ENCODE data around the gene ALKBH7. TPM values are rescaled to one million over a fixed set of nuclear protein-coding genes. Genes with fewer than 3 reads are reported as not detected.

Gene ALKBH7
- polyA plus RNA-seq, 1 of the 3 experiments (the other 2 are of a cell fraction) = 46.0 TPM

DNA sequence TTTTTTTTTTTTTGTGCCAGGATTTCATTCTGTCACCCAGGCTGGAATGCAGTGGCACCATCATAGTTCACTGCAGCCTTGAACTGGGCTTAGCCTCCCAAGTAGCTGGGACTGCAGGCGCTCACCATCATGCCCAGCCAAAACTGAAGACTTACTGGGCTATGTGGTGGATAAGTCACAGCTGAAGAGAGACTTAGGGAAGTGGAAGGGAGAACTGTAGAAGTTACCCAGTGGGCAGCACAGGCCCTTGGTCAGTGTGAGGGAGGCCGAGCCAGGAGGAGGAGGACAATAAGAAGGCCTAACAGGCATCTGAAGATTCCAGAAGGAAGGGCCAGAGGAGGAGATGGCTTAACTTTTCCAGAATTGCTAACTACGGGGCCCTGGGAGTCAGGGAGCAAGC lies 7.2 kb downstream of the ALKBH7 start:
- no peak for DNase-seq

More for the DNA sequence above, 7.2 kb downstream of the ALKBH7 start:
- ChIA-PET POLR2A (no interaction called here), CTCF (interaction anchor here (1.1 kb wide), 1 partner anchor 161 kb away, joined by 3 read pairs; no protein-coding TSS in a partner anchor)
- no peak overlapping the region for H3K4me3 ChIP-seq (ENCODE audit: low read depth in 2 of 2, low read length in 1 of 2)
- peaks cover 34 to 37% of the 10 kb centered on the region in 2 experiments for H3K36me3 ChIP-seq (replicated peaks in 1 of 2; ENCODE audit: control insufficient read depth in 1 of 2, insufficient read depth in 2 of 2, low read length in 1 of 2)
- H4K20me1 ChIP-seq (ENCODE audit: insufficient read depth) = no peaks in the 10 kb centered on the region
- H3K4me1 ChIP-seq (ENCODE audit: control insufficient read depth in 1 of 2, insufficient read depth in 2 of 2, low read depth in 1 of 2, low read length in 1 of 2) = peaks cover 0 to 8% of the 10 kb centered on the region in 2 experiments; a peak in 1 of 4 replicates
- TF ChIP-seq, protein P1, sequence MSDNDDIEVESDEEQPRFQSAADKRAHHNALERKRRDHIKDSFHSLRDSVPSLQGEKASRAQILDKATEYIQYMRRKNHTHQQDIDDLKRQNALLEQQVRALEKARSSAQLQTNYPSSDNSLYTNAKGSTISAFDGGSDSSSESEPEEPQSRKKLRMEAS (IDR thresholded peaks at IDR 0.05; ENCODE audit: low read depth) = no peak
- TF ChIP-seq RFX5 (IDR thresholded peaks at IDR 0.05; ENCODE audit: low read length) (no peak), MXI1 (IDR thresholded peaks at IDR 0.05; ENCODE audit: low read depth, low read length) (no peak), SMC3 (IDR thresholded peaks at IDR 0.05; ENCODE audit: low read depth, low read length) (no peak), FOXJ3 (CRISPR knock-in tag; IDR thresholded peaks at IDR 0.05) (no peak), RCOR1 (IDR thresholded peaks at IDR 0.05; ENCODE audit: low read length) (no peak), YY1 (IDR thresholded peaks at IDR 0.05; ENCODE audit: low read depth) (no peak), TCF12 (IDR thresholded peaks at IDR 0.05) (no peak), RAD21 (IDR thresholded peaks at IDR 0.05; ENCODE audit: low read length) (no peak), EP300 (IDR thresholded peaks at IDR 0.05; ENCODE audit: borderline replicate concordance in 1 of 2, low read depth in 1 of 2, low read length in 1 of 2) (no peak), TEAD4 (IDR thresholded peaks at IDR 0.05; ENCODE audit: borderline replicate concordance, insufficient read depth) (no peak), NRF1 (IDR thresholded peaks at IDR 0.05; ENCODE audit: low read depth, low read length) (no peak), TAF1 (IDR thresholded peaks at IDR 0.05; ENCODE audit: borderline replicate concordance, low read depth, low read length) (no peak), RXRA (IDR thresholded peaks at IDR 0.05; ENCODE audit: borderline replicate concordance, low read depth) (no peak), GABPA (IDR thresholded peaks at IDR 0.05; ENCODE audit: low read depth) (no peak)
- TF ChIP-seq, protein P2, sequence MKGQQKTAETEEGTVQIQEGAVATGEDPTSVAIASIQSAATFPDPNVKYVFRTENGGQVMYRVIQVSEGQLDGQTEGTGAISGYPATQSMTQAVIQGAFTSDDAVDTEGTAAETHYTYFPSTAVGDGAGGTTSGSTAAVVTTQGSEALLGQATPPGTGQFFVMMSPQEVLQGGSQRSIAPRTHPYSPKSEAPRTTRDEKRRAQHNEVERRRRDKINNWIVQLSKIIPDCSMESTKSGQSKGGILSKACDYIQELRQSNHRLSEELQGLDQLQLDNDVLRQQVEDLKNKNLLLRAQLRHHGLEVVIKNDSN (IDR thresholded peaks at IDR 0.05; ENCODE audit: borderline replicate concordance, low read depth) = no peak
- TF ChIP-seq, protein P3, sequence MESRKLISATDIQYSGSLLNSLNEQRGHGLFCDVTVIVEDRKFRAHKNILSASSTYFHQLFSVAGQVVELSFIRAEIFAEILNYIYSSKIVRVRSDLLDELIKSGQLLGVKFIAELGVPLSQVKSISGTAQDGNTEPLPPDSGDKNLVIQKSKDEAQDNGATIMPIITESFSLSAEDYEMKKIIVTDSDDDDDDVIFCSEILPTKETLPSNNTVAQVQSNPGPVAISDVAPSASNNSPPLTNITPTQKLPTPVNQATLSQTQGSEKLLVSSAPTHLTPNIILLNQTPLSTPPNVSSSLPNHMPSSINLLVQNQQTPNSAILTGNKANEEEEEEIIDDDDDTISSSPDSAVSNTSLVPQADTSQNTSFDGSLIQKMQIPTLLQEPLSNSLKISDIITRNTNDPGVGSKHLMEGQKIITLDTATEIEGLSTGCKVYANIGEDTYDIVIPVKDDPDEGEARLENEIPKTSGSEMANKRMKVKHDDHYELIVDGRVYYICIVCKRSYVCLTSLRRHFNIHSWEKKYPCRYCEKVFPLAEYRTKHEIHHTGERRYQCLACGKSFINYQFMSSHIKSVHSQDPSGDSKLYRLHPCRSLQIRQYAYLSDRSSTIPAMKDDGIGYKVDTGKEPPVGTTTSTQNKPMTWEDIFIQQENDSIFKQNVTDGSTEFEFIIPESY (IDR thresholded peaks at IDR 0.05; ENCODE audit: borderline replicate concordance, low read depth) = no peak
- TF ChIP-seq, protein P4, sequence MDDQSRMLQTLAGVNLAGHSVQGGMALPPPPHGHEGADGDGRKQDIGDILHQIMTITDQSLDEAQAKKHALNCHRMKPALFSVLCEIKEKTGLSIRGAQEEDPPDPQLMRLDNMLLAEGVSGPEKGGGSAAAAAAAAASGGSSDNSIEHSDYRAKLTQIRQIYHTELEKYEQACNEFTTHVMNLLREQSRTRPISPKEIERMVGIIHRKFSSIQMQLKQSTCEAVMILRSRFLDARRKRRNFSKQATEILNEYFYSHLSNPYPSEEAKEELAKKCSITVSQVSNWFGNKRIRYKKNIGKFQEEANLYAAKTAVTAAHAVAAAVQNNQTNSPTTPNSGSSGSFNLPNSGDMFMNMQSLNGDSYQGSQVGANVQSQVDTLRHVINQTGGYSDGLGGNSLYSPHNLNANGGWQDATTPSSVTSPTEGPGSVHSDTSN (IDR thresholded peaks at IDR 0.05) = no peak
- TF ChIP-seq, protein P5, sequence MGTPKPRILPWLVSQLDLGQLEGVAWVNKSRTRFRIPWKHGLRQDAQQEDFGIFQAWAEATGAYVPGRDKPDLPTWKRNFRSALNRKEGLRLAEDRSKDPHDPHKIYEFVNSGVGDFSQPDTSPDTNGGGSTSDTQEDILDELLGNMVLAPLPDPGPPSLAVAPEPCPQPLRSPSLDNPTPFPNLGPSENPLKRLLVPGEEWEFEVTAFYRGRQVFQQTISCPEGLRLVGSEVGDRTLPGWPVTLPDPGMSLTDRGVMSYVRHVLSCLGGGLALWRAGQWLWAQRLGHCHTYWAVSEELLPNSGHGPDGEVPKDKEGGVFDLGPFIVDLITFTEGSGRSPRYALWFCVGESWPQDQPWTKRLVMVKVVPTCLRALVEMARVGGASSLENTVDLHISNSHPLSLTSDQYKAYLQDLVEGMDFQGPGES (IDR thresholded peaks at IDR 0.05; ENCODE audit: low read depth, low read length) = no peak
- TF ChIP-seq, protein P6, sequence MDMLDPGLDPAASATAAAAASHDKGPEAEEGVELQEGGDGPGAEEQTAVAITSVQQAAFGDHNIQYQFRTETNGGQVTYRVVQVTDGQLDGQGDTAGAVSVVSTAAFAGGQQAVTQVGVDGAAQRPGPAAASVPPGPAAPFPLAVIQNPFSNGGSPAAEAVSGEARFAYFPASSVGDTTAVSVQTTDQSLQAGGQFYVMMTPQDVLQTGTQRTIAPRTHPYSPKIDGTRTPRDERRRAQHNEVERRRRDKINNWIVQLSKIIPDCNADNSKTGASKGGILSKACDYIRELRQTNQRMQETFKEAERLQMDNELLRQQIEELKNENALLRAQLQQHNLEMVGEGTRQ (IDR thresholded peaks at IDR 0.05; ENCODE audit: borderline replicate concordance, low read depth, low read length) = no peak
- H3K9me2 ChIP-seq = no peaks in the 10 kb centered on the region
- H2AFZ ChIP-seq (ENCODE audit: low read depth) = no peak overlapping the region
- WGBS (ENCODE audit: low lambda C conversion rate) = 93% methylated on average over 3 of the region's 3 CpGs
- no peaks in the 10 kb centered on the region for H3K9me3 ChIP-seq
- no peaks in the 10 kb centered on the region for H3K27me3 ChIP-seq (ENCODE audit: insufficient read depth)
- peaks cover 22% of the 10 kb centered on the region for H3F3A ChIP-seq (replicated peaks; ENCODE audit: insufficient read depth)
- no peak overlapping the region for H3K9ac ChIP-seq
- no peaks in the 10 kb centered on the region; the same call in 1 of the 2 replicates for H3K79me2 ChIP-seq (ENCODE audit: insufficient read depth)
- H3K4me2 ChIP-seq = no peak overlapping the region
- no peak overlapping the region for H3K27ac ChIP-seq (ENCODE audit: low read depth in 2 of 2, low read length in 1 of 2)
